ENCODE results near the gene CIAO1.

- no peak for TF ChIP-seq POLR2AphosphoS5 (IDR thresholded peaks at IDR 0.05; ENCODE audit: low read depth, low read length)
- TF ChIP-seq POLR2A (IDR thresholded peaks at IDR 0.05; ENCODE audit: low read depth, low read length) = no peak
- TF ChIP-seq TAF1 (IDR thresholded peaks at IDR 0.05; ENCODE audit: low read depth, low read length) = no peak
Measured at GRCh38 chr2:96238266-96238665, 27.8 kb upstream of the CIAO1 start.
